ENCODE data around the gene SUMF1. TPM values are rescaled to one million over a fixed set of nuclear protein-coding genes. Genes with fewer than 3 reads are reported as not detected.

Gene SUMF1
- polyA plus RNA-seq, 3 donors: 25.7 to 80.4 (median 74.2) TPM

GRCh38 chr3:4387210-4388204, 79.6 kb downstream of the SUMF1 start:
- Mint-ChIP-seq H3K4me1 (peaks cover 9% of the 10 kb centered on the region), H3K4me3 (no peak overlapping the region), H3K9me3 (peaks cover 0 to 11% (median 6%) of the 10 kb centered on the region in 7 donors), H3K27ac (peak overlapping the region in 1 of 7 donors; percentile 53), H3K27me3 (ENCODE audit: low read depth in 3 of 3) (no peaks in the 10 kb centered on the region), H3K36me3 (peaks cover 43 to 57% of the 10 kb centered on the region in 2 donors)
- no peak overlapping the region for H3K27ac ChIP-seq (ENCODE audit: low read depth in 1 of 2, low read length in 2 of 2)
- H4K20me1 ChIP-seq (ENCODE audit: insufficient read depth, low read length): no peaks in the 10 kb centered on the region
- peaks cover 0 to 4% of the 10 kb centered on the region in 2 donors for H3K9me3 ChIP-seq (replicated peaks in 1 of 2; ENCODE audit: control insufficient read depth in 1 of 2, insufficient read depth in 1 of 2, low read length in 2 of 2)
- no peak for TF ChIP-seq CTCF (IDR thresholded peaks at IDR 0.05)
- H3K27me3 ChIP-seq (ENCODE audit: control insufficient read depth in 2 of 2, insufficient read depth in 2 of 2, low read length in 2 of 2): no peaks in the 10 kb centered on the region
- H3K4me3 ChIP-seq (replicated peaks in 1 of 3; ENCODE audit: low read depth in 2 of 3, low read length in 3 of 3): no peak overlapping the region
- H3K4me2 ChIP-seq (replicated peaks; ENCODE audit: extremely low read depth, low read length, poor library complexity, severe bottlenecking): no peak overlapping the region
- H3K9ac ChIP-seq (ENCODE audit: insufficient read depth, low read length, poor library complexity, severe bottlenecking): no peak overlapping the region
- H3K79me2 ChIP-seq (ENCODE audit: insufficient read depth, low read length): no peaks in the 10 kb centered on the region
- no peak for DNase-seq
- peaks cover 0 to 43% of the 10 kb centered on the region in 2 donors for H3K36me3 ChIP-seq (replicated peaks in 1 of 2; ENCODE audit: control insufficient read depth in 1 of 2, insufficient read depth in 2 of 2, low read length in 2 of 2)
- H2AFZ ChIP-seq (ENCODE audit: insufficient read depth, low read depth, low read length, poor library complexity, severe bottlenecking): no peak overlapping the region
- no peaks in the 10 kb centered on the region for H3K4me1 ChIP-seq (ENCODE audit: control insufficient read depth in 1 of 2, insufficient read depth in 2 of 2, low read length in 2 of 2)
- WGBS (ENCODE audit: insufficient coverage): no CpG with 5 or more reads among the region's 2 CpGs
- intact Hi-C loops (cut with micrococcal nuclease): no loop called here

GRCh38 chr3:4385201-4385600, 81.9 kb downstream of the SUMF1 start:
- H3K79me2 ChIP-seq (ENCODE audit: insufficient read depth, low read length): no peaks in the 10 kb centered on the region
- peaks cover 41 to 58% of the 10 kb centered on the region in 2 donors for H3K36me3 Mint-ChIP-seq
- DNase-seq: no peak

More at GRCh38 chr3:4385201-4385600, 81.9 kb downstream of the SUMF1 start:
- Histone ChIP-seq H3K9ac (ENCODE audit: insufficient read depth, low read length, poor library complexity, severe bottlenecking) (no peak overlapping the region), H3K27ac (ENCODE audit: low read depth in 1 of 2, low read length in 2 of 2) (no peak overlapping the region), H3K27me3 (ENCODE audit: control insufficient read depth in 2 of 2, insufficient read depth in 2 of 2, low read length in 2 of 2) (no peaks in the 10 kb centered on the region), H3K4me1 (ENCODE audit: control insufficient read depth in 1 of 2, insufficient read depth in 2 of 2, low read length in 2 of 2) (no peaks in the 10 kb centered on the region), H4K20me1 (ENCODE audit: insufficient read depth, low read length) (peaks cover 2% of the 10 kb centered on the region), H3K9me3 (replicated peaks in 1 of 2; ENCODE audit: control insufficient read depth in 1 of 2, insufficient read depth in 1 of 2, low read length in 2 of 2) (no peaks in the 10 kb centered on the region), H3K4me3 (replicated peaks in 1 of 3; ENCODE audit: low read depth in 2 of 3, low read length in 3 of 3) (no peak overlapping the region), H3K4me2 (replicated peaks; ENCODE audit: extremely low read depth, low read length, poor library complexity, severe bottlenecking) (no peak overlapping the region), H2AFZ (ENCODE audit: insufficient read depth, low read depth, low read length, poor library complexity, severe bottlenecking) (no peak overlapping the region), H3K36me3 (replicated peaks in 1 of 2; ENCODE audit: control insufficient read depth in 1 of 2, insufficient read depth in 2 of 2, low read length in 2 of 2) (peaks cover 3 to 33% of the 10 kb centered on the region in 2 donors)
- no peak overlapping the region for H3K4me3 Mint-ChIP-seq
- peaks cover 0 to 7% (median 2%) of the 10 kb centered on the region in 7 donors for H3K9me3 Mint-ChIP-seq
- H3K27me3 Mint-ChIP-seq (ENCODE audit: low read depth in 3 of 3): no peaks in the 10 kb centered on the region
- no peak overlapping the region for H3K27ac Mint-ChIP-seq
- peaks cover 9% of the 10 kb centered on the region for H3K4me1 Mint-ChIP-seq
- WGBS (ENCODE audit: insufficient coverage): 100% methylated on average over 1 of the region's 6 CpGs
- no peak for TF ChIP-seq CTCF (IDR thresholded peaks at IDR 0.05)
- intact Hi-C loops (cut with micrococcal nuclease): no loop called here
